GM11168 (cell line): ENCODE results near the gene ZFAND3.

Experiments
- in situ Hi-C: fragments of 300-500 bp; cut with MboI; formaldehyde crosslinking; loops from one replicate; pipeline ENCODE4 v1.12.0; 2022; ENCODE audit warnings: low sequenced_read_pairs; ENCODE audit not compliant: unreplicated experiment

Gene ZFAND3

DNA sequence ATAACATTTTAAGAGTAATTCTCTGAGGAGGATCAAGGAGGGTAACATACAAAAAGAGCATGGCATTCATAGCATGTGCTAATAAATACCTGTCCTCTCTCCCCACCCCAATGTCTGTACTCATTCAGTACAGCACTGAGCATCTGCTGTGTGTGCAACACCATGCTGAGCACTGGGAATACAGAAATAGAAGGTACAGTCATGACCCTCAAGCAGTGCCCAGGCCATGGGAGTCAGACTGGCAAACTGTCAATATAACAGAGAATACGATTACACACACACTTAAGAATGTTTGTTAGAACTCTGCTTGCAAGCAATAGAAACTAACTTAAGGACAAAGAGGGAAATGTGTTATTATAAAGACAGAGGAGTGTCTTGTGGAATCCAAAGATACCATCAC is 24.7 kb upstream of the ZFAND3 start:
- in situ Hi-C loops: loop anchor here (10.0 kb wide), 2 partner anchors 220 to 700 kb away; no protein-coding TSS in a partner anchor

DNA sequence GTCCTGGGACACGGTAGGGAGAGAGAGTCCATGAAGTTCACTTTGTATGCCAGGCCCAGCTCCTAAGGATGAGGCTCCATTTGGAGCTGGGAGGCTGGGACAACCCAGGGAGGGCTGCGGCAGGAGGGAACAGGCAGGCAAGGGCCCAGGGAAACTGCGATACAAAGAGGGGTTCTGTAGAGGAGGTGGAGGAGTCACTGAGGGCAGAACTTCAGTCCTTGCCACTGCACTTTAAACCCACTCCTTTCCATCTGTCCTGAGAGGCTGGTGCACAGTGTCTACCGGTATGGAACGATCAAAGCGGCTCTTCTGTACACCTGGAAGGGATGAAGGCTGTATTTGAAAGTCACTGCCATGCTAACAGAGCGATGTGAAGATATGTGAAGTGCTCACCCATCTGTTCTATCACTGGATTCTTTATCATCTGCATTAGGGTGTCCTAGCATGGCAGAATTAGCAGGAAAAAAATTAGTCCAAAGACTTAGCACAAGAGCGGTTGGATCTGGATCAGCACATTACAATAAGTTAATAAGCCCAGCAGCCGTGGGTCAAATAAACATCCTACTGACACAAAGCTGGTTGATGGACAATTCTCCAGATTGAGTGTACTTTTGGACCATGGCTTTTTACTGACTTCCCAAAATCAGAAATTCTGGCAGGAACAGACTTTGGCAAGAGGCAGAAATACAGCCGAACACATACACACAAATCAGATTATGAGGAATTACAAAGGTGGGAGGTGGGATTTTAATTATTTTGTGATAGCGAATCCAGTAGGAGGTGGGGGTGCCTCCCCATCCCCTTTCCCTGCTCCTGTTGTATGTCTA is 20.9 kb upstream of the ZFAND3 start:
- in situ Hi-C loops: loop anchor here (10.0 kb wide), 2 partner anchors 216 to 696 kb away; no protein-coding TSS in a partner anchor

DNA sequence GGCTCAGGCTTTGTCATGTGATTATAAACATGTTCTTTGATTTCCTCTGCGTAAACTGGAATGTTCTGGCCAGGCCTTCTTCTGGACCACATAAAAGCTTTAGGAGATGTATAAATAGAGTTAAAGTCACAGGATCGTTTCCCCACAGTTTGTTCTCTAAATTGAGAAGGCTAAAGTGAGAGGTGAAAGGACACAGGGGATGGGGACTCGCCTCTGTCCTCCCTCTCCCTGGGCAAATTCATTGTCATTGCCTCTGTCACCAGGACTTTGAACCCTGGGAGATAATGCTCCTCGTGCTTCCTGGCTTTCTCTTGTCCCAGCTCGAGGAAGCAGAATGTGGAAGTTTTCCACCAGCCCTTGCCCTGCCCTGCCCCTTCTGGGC is 20.3 kb upstream of the ZFAND3 start:
- in situ Hi-C loops: loop anchor here (10.0 kb wide), 2 partner anchors 216 to 696 kb away; no protein-coding TSS in a partner anchor

DNA sequence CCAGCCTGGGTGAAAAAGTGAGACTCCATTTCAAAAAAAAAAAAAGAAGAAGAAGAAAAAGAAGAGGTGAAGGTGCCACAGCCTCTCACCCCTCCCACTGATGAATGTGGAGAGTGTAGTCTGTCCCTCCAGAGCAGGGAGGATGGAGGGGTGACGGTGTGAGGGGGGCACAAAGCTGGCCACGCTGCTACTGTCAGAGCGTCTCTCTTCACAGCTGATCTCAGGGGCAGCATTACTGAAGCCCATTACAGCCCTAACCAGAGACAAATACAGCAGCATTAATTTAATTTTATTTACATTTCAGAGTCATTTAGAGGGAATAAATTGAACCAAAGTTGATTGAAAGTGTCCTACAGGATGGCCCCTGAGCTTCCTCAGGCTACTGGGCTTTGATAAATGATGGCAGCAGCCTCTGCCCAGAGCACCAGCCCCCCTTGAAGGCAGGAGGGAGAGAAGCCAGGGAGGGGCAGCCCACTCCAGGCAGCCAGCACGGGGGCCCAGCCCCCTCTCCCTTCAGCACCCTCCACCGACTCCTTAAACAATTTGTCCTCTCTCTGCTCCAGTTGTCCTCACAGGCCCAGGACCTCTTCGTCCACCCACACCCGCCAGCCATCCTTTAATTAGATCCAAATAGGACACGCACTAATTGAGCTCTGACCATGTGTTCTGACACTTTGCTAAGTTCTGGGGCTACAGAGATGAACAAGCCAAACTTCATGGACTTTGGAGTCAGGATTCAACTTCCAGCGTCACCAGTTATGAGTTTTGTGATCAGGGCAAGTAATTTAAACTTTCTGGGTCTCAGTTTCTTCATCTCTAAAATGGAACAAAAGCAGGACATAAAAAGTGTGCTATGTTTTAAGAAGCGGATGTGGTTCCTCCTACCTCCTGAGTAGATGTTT is 18.6 kb upstream of the ZFAND3 start:
- in situ Hi-C loops: no loop called here

DNA sequence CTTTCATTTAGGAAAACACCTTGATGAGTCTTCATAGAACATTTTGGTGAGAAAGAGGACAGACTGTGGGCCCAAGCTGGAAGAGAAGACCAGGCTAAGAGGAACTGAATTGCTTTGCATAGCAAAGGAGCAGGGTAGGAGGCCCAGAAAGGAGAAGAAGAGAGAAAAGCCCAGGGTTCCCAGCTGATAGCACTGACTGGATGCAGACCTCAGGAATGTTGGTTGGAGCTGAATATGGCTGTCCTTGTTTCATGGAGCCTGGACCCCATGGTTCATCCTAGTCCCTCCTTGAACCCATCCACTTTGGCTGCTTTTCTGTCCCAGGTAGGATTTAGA is 18.0 kb upstream of the ZFAND3 start:
- in situ Hi-C loops: no loop called here

DNA sequence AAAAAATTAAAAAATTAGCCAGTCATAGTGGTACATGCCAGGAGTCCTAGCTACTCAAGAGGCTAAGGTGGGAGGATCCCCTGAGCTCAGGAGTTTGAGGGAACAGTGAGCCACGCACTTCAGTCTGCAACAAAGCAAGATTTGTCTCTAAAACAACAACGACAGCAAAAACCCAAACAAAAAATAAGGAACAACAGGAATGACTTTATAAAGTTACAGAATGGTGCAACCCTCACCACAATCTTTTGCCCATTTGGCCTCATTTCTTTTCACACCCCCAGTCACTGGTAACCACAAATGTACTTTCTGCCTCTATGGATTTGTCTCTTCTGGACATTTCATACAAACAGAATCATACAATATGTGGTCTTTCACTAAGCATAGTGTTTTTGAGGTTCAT is 16.7 kb upstream of the ZFAND3 start:
- in situ Hi-C loops: no loop called here

DNA sequence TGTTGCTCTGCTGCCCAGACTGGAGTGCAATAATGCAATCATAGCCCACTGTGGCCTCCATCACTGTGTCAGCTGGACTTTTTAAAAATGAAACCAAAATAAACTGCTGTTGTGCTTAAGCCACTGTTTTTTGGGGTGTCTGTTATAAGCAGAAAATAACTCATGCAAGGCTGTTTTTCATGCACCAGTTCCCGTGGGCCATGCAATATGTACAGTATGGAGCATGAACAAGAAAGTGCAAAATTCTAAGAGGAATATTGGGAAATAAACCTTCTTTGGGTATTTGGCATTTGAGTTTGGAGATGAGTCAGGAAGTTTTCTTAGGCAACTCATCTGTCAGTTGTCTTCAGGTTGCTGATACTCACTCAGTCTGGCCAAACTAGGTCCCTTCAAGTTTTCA is 14.9 kb upstream of the ZFAND3 start:
- in situ Hi-C loops: no loop called here

DNA sequence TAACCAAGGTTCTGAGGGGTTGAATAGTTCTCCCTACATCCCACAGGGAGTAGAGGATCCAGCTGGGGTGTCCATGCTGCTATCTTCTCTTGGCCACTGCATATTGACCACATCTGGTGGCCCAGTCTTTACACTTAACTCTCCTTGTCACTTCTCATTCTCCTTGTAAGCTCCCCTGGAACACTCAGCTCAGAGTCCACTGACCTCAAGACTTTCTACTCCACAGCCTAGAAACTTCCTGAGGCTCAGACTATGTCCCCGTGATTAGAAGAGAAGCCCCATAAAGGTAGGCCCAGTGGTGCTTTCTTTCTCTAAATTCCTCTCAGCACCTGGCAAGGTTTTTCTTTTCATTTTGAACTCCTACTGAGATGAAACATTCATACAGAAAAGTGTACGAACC is 13.3 kb upstream of the ZFAND3 start:
- in situ Hi-C loops: no loop called here

DNA sequence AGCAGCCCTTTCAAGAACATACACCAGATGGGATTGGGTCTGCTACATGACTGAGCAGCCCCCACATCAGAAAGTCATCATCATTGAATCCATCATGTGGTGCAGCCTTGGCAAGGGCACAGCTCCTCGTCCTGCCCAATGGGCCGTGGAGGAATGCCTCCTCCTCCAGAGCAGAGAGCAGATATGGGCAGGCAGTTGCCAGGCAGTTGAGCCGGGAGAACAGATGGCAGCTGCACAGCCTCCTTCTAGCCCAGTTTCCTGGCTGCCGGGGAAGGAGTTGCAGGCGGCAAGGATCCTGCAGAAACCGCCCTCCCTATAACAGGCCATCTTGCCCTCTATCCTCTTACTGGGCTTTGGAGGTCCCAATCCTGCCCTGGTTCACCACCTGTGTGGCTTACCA is 11.9 kb upstream of the ZFAND3 start:
- in situ Hi-C loops: no loop called here

DNA sequence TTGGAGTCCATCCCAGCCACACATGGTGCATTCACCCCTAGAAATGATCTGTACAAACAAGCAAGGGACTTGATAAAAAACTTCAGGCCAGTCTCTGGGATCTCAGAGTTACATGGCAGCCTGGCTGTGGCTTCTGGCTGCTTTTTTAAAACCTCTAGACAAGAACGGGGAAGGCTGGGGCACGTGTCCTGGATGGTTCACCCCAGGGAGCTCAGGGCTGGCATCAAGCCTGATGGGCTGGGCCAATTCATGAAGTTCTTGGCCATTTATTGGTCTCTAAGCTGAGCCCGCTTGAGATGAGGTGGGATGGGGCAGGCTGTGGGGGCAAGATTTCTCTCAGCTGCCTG is 10.4 kb upstream of the ZFAND3 start:
- in situ Hi-C loops: no loop called here

DNA sequence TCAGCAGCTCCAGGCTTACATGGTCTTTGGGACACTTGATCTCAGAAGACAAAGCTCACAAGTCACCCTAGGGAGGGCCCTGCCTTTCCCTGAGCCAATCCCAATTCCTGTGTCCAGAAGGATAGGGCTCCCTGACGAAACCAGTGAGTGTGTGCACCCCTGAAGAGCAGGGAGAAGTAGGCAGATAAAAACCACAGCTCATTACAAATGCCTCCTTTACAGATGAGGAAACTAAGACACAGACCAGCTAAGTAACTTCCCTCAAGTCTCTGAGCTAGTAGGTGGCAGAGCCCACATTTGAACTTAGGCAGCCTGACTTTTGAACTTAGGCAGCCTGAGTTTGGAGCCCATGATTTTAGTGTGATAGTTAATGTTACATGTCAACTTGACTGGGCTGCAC is 6.7 kb upstream of the ZFAND3 start:
- in situ Hi-C loops: no loop called here

DNA sequence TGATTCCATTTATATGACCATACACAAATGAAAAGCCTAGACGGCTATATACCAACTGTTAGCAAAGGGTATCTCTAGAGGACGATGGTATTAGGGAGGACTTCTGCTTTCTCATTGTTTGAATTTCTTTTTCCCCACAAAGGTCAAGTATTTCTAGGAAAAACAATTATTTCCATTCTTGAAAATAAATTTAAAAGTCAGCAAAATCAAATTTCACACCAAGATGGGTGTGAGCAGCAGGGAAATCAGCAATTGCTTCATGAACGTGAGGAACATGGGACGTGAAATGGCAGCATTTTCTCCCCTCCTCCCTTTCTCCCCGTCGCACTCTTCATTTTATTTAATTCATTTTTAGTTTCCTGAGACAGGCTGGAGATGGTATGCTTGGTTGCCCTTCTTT is 5.2 kb upstream of the ZFAND3 start:
- in situ Hi-C loops: no loop called here

DNA sequence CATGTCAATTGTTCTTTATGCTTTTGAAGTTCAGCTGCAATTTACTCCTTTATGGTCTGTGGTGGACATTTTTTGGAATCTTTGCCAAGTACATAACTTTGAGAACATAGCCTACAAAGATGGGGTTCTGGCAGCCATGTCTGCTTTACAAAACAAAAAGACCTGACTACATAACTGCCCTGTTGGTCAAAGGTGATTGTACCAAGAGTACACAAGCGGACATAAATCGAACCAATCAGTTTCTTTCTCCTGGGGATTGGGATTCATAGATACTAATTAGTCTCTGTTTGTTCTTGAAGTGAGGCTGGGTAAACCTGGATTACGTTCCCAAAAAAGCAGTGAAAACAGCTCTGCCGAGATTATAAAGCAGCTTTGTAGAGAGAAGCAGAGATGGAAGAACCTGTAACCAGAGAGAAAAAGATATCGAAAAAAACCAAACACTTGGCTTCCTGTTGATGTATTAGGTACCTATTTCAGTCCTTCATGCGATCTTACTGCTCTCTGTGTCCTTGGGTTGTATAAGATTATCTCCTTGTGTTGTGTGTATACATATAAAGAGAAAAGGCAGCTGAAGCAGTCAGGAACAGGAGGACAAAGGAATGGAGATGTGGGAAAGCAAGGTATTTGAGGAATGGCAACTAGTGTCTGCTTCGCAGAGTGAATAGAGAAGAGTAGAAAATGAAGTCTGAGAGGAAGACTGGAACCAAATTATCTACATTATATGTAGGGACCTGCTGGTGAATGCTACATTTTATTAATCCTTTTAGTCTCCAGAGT is 2.7 kb upstream of the ZFAND3 start:
- in situ Hi-C loops: no loop called here

DNA sequence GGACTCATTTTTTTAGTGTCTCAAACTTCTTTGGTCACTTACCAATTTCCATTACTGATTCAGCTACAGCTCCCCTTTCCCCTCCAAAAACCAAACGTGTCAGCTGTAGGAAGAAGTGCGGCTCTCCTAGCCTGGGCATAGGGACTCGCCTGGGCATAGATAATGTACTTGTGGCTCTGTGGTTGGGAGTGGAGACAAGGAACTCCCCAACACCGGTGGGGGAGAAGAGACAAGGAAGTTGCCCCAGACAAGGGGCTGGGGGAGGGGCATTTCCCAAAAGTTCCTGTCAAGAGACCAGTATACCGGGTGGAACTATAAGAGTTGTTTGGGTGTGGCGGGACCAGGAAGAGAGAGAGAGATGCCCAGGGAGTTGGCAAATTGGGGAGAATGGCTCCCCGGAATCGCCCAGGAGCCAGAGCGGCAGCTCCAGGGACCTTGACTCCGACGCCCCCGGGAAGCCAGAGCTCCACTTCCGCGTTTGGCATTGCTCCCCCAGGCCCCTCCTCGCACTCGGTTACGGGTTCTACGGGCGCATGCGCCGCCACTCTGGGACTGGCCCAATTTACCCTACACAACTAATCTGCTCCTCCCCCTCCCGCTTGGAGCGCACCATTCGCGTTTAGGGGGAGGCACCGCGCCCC is 871 bp upstream of the ZFAND3 start:
- in situ Hi-C loops: no loop called here

DNA sequence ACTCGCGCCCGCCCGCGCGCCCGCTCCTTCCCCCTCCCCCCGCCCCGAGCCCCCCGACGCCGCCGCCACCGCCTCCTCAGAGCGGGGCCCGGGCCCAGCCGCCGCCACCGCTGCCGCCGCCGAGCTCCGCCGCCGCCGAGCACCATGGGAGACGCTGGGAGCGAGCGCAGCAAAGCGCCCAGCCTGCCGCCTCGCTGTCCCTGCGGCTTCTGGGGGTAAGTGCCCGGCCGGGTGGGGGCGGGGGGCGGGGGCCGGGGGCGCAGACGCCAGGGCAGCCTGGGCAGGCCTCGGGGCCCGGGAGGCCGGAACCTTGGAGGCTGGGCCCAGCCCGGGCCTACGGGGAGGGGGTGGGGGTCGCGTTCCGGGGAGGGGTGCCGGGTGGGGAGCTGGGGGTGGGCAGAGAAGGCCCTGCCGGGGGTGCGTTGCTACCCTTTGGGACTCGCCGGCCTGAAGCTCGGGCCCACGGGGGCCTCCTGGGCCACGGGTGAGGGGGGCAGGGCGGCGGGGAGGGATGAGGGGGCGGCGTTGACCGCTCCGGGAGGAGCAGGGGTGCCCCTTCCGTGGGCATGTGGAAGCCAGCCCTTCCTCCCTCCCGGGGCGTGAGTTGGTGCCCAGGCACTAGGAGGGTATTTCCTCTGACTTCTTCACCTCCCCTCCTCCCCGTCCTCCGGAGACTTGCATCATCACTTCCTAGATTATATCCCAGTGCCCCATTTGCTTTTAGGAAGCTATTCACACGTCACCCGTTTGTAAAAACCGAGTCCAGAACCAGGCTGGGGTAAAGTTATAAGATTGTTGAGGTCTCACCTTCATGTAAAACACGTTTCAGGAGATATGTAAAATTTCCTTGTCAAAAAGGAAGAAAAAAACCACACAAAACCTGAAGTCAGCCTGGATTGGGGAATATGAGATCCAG is 533 bp downstream of the ZFAND3 start:
- in situ Hi-C loops: no loop called here

DNA sequence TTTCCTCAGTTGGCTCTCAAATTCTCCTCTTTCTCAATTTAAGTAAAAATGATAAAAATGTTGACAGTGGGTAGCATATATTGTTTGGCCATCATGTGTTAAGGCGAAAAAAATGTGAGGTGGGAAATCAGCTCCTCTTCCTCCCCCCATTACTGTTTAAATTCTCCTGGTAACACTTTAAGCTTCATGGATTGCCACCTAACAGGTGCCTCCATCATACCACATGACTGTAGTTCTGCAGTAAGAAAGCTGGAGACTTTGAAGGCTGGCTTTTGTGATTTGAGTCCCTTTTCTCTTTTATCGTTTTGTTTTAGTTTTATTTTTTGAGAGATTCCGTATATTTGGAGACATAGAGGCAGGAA is 1.2 kb downstream of the ZFAND3 start:
- in situ Hi-C loops: no loop called here

DNA sequence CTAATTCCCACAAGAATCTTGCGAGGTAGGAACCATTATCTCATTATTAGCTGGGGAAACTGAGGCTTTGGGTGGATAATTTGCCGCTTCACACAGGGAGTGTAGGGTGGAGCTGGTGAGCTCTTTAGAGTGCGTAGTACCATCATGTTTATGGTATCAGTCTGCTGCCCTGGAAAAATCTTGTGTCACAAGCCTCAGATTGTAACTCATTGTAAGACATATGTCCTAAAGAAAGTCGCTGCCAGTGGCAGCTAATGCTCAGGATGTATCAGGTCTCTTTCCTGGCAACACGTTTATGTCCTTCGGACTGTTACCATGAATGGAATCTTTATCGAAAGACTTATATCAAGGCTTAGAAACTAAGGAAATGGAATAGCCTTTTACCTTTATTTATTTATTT is 1.9 kb downstream of the ZFAND3 start:
- in situ Hi-C loops: no loop called here

DNA sequence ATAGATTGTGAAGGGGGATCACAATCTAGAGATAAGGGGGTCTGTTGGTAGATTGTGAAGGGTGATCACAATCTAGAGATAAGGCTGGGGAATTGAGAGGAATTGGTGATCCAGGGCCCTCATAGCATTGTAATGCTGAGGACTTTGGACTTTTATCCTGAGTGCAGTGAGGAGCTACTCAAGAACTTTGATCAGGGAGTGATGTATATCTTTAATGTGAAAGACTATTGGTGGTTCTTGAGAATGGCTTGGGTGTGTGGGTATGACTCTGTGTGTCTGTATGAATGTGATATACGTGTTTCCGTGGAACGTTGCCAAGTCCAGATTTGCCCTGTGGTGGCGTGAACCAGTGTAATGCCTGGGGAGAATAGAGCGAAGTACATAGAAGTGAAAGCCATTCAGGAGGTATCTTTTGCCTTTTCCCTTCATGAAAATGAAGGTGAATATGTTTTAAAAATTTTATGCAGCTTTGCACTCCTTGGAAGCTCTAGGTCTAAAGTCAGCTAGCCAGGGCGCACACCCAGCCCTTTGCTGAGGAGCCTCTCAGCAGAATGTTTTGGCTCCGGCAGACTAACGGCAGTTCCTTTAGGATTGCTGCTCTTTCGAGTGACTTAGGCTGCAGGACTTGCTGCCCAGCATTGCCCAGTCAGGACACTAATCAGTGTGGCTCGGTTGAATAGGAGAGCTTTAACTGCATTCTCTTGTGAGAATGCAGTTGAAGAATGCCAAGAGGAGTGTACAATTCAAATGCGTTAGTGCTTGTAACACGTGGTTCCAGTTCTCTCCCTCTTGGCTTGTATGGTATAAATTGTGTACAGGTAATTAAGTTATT is 3.5 kb downstream of the ZFAND3 start:
- in situ Hi-C loops: no loop called here

DNA sequence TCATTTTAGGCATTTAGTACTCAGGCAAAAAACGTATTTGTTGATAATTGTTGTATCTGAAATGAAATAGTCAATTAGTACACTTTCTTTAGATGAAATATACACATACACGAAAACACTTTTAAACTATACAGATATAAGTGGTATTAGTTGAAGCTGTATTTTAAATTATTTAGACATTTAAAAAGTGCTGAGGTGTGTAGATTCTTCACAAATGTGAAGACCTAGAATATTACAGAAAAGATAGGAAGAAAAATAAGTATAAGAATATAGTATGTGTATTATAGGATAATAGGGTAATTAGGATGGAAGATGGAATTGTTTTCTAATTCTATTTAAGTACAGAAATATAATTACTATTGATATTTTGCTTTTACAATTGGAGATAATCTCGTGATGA is 4.6 kb downstream of the ZFAND3 start:
- in situ Hi-C loops: no loop called here
